HG02884 (cell line): Measurements from ENCODE around the gene LPIN1.

Experiments used
- ATAC-seq: cut with Tn5 transposase; IDR thresholded peaks from one replicate; pipeline ENCODE4 v1.9.1; 2021; ENCODE audit warnings: mild to moderate bottlenecking, moderate library complexity; ENCODE audit not compliant: unreplicated experiment

Gene LPIN1

GRCh38 chr2:11743366-11743765 lies 3.1 kb upstream of the LPIN1 start:
- ATAC-seq: no peak

DNA sequence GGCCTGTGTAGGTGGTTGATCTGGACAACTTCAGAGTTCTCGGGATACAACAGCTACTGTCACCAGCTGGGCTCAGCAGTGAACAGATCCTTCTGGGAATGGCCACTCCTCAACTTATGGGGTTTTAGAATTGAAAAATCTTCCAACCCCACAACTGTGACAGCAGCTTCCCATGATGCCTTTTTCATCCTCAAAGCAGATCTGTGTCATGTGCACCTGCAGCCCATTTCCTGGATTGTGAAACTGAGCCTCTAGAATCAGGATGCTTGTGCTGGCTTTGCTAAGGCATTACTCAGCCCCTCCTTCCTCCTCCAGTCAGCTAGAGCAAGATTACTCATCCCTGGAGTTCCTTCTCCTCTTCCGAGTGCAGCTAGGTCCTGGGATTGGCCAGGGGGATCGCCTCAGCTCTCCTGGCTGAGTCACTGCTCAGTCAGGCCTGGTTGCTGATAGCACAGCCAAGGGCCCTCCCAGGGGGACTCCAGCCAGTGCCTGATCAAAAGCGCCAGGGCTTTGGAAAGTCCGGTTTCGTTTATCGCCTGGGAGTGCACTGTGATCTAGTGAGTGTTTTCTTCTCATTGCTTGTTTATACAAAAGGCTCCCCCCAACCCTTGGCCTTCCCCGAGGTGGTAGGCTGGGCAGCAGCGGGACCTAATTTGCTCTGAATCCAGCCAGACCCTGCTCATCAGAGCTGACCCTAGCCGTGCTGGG lies 2.4 kb upstream of the LPIN1 start:
- ATAC-seq: peak; percentile 61

DNA sequence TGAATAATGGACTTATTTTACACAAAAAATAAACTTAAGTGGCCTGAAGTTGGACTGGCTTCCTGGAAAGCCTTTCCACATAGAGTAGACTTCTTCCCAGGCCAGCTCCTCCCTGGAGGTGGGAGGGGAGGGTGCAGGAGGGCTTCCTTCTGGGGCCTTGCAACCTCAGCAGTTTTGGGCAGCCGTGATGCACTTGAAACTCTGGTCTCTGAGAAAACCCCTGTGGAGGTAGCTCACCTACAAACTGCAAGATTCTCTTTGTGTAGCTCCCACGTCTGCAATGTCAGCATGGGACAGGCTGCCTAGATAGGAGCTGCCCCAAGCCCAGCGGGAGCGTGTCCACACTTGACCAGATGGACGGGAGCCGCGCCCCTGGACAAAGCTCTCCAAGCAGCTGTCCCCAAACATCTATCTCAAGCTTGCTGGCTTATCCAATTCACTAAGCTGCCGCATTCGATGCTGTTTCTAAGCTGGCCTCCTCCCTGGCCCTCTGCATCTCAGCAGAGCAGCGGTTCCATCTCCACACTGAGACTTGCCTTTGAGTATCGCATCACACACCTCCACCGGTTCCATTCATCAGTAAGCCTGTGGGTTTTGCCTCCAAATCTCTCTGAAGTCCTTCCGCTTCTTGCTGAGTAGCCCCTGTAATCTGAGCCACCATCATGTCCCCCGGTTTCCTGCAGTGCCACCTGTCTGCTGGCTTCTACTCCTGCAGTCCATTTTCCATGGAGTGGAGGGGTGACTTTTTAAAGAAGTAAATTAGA lies 1.6 kb upstream of the LPIN1 start:
- ATAC-seq: no peak

- no peak for ATAC-seq
These were observed 638 bp upstream of the LPIN1 start for GRCh38 chr2:11745613-11746375.

GRCh38 chr2:11746807-11747459 lies 501 bp downstream of the LPIN1 start:
- no peak for ATAC-seq

- no peak for ATAC-seq
These were observed 1.8 kb downstream of the LPIN1 start for GRCh38 chr2:11748018-11748860.

GRCh38 chr2:11748861-11749645 lies 2.6 kb downstream of the LPIN1 start:
- ATAC-seq: no peak

- ATAC-seq: peak; percentile 16
These were observed 3.4 kb downstream of the LPIN1 start for GRCh38 chr2:11749646-11750349.

DNA sequence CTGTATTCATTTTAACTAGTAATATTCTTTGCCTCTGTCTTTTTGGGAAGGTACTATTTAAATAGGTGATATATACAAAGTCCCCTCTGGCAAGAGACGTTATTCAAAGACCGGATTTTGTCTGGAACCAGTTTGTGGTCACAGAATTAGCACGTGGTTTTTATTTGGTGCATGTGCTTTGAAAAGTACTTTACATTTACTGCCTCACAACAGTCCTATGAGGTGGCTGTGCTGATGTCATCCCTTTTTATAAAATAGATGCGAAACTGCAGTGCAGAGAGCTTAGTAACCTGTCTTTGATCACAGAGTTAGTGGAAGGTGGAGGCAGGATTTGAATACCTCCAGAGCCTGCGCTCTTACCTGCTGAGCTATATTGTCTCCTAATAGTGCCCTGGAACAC lies 4.0 kb downstream of the LPIN1 start:
- ATAC-seq: peak; percentile 32

GRCh38 chr2:11750917-11751316 lies 4.5 kb downstream of the LPIN1 start:
- ATAC-seq: no peak

GRCh38 chr2:11752906-11753305 lies 6.5 kb downstream of the LPIN1 start:
- no peak for ATAC-seq

- ATAC-seq: peak; percentile 68
These were observed 7.0 kb downstream of the LPIN1 start for GRCh38 chr2:11753452-11753885.

DNA sequence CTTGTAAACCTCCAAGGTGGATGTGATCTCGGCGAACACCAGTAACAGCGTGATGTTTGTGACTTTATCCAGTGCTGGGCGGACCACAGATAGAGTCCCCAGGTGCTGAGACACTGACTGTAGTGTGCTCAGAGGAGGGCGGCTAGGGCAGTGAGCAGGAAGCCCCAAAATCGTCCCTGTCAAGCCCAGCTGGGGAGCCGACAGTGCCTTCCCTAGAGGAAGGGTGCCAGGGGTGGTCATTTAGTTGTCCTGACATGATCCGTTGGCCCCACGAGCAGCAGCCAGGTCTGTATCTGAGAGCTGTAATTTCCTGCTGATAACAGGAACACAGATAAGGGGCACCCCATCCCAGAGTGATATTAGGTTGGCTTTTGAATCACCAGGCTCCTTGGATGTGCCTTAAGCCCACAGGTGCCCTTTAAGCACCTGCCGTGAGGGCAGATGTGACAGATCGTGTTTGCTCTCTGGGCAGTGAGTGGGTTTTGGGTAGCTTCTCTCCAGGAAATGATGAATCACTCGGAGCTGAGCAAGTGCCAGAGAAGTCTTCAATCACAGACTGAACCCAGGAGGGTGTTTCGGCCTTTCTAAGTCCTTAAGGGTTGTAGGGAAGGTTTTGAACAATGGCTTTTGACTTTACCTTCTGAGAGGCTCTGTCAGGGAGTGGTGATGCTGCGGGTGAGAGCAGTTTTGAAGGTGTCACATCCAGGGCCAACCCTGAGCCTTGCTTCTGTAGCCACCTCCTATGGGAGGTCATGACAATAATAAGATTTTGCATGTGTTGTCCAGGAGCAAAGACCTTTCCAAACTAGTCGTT lies 7.7 kb downstream of the LPIN1 start:
- ATAC-seq: peak; percentile 26

GRCh38 chr2:11754700-11755015 lies 8.2 kb downstream of the LPIN1 start:
- ATAC-seq: no peak

DNA sequence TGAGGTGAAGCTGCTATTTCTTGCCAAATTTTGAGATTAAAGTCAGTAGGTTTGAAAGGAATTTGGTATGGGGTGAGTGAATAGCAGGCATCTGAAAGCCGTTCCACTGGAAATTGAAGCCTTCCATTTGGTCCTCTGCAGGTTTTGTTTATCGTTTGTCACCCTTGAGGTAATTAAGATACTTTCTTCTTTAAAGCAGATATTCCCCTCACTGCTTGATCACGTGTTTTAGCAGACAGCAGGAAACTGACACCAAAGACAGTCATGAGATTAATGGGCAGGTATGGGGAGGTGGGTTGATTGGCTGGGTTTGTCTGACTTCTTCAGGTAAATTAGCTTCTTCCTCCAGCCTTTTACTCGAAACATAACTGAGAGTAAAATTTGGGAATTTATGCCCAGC lies 10.7 kb downstream of the LPIN1 start:
- no peak for ATAC-seq

DNA sequence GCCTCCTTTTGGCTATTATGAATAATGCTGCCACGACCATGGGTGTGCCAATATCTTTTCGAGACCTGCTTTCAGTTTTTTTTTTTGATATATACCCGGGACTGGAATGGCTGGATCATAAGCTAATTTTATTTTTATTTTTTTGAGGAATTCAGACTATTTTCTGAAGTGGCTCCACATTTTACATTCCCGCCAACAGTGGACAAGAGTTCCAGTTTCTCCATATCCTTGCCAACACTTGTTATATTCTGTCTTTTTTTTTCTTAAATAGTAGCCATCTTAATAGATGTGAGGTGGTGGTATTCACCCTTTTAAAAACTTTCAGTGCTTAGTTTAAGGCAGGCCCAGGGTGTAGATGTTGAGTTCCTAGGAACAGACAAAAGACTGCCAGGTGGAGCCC lies 11.8 kb downstream of the LPIN1 start:
- ATAC-seq: no peak

DNA sequence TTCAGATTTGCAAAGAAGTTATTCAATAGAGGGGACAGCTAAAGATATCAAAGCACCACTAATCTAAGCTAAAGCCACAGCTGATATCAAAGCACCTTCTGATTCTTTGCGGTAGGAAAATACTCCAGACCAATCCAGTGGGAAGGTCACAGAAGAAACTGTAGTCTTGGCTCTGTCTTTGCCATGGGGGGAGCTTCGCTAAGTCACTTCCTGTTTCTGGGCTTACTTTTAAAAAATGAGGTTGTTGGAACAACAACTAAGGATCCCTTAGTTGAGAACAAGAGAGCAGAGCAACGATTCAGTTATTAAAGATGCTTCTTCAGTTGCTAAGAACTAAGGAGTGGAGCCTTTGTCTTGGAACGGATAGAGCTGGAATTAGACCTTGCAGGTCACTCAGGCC lies 12.2 kb downstream of the LPIN1 start:
- no peak for ATAC-seq
